Ureter (tissue), 1 donor: Measurements from ENCODE around the gene URB2. TPM values are rescaled to one million over a fixed set of nuclear protein-coding genes. Genes with fewer than 3 reads are reported as not detected.
"Not testable (repeated sequence)": the region's sequence is repeated elsewhere in the genome, so short reads cannot be mapped to it uniquely, and the experiment has no call there.

Source experiments
- DNase-seq: peaks from one replicate; pipeline ENCODE4 v3.0.0-alpha.2; 2020; ENCODE audit warnings: low spot score
- total RNA-seq: library from RNA; stranded (reverse); gene quantifications from one replicate; pipeline ENCODE4 v1.2.4, GENCODE V29; 2023
- donor health status: DM: yes; HTN: yes; CAD: no.

URB2 gene
- total RNA-seq, result 15.0 TPM

GRCh38 chr1:229625915-229626831 lies at the start of gene URB2, which contains the start of gene TAF5L:
URB2 (plus strand) TSS chr1:229626247; CDS start chr1:229627634, 1,387 bp downstream.
TAF5L (minus strand) TSS chr1:229626122; CDS start chr1:229614482, 11,640 bp downstream.
- peak; percentile 82 for DNase-seq

- no peak for DNase-seq
Observed at GRCh38 chr1:229578168-229579058, 47.6 kb upstream of the URB2 start.

- no peak for DNase-seq
Observed at GRCh38 chr1:229579059-229579673, 46.9 kb upstream of the URB2 start.

- DNase-seq, result no peak
Observed at GRCh38 chr1:229581485-229581884, 44.6 kb upstream of the URB2 start.

GRCh38 chr1:229582011-229582694 lies 43.9 kb upstream of the URB2 start:
- peak; percentile 57 for DNase-seq

GRCh38 chr1:229582715-229583114 lies 43.3 kb upstream of the URB2 start:
- DNase-seq, result no peak

- DNase-seq, result no peak
Observed at GRCh38 chr1:229585338-229585737, 40.7 kb upstream of the URB2 start.

- DNase-seq, result no peak
Observed at GRCh38 chr1:229590119-229590518, 35.9 kb upstream of the URB2 start.

- no peak for DNase-seq
Observed at GRCh38 chr1:229593800-229594199, 32.2 kb upstream of the URB2 start.

- no peak for DNase-seq
Observed at GRCh38 chr1:229594227-229595008, 31.6 kb upstream of the URB2 start.

GRCh38 chr1:229595876-229596275 lies 30.2 kb upstream of the URB2 start:
- DNase-seq, result not testable (repeated sequence)

- peak; percentile 49 for DNase-seq
Observed at GRCh38 chr1:229596925-229597699, 28.9 kb upstream of the URB2 start.

GRCh38 chr1:229597877-229598276 lies 28.2 kb upstream of the URB2 start:
- DNase-seq, result no peak

GRCh38 chr1:229599218-229599954 lies 26.7 kb upstream of the URB2 start:
- no peak for DNase-seq

GRCh38 chr1:229600229-229600628 lies 25.8 kb upstream of the URB2 start:
- DNase-seq, result no peak

GRCh38 chr1:229603371-229604005 lies 22.6 kb upstream of the URB2 start:
- DNase-seq, result no peak

GRCh38 chr1:229607370-229607769 lies 18.7 kb upstream of the URB2 start:
- no peak for DNase-seq

- DNase-seq, result no peak
Observed at GRCh38 chr1:229608590-229608989, 17.5 kb upstream of the URB2 start.
